Small intestine (tissue), 7 donors: ENCODE data around the gene CHRM4. TPM values are rescaled to one million over a fixed set of nuclear protein-coding genes. Genes with fewer than 3 reads are reported as not detected.

Experiments
- DNase-seq, 2 donors: peaks; one replicate each; pipeline versions ENCODE4 v3.0.0 to v3.0.0-alpha.2; 2013
- FAIRE-seq: peaks from 2 replicates; lab custom pipeline; 2012; peaks lifted over from hg19 to GRCh38; lab: Jason Lieb, UNC
- H3K27ac ChIP-seq, 3 donors: one replicate each; pipeline ENCODE4 v1.5.1; 2013; ENCODE audit warnings: low read length in 2 of 3, mild to moderate bottlenecking in 2 of 3, control low read depth in 1 of 3, inconsistent platforms in 1 of 3, low read depth in 1 of 3, moderate library complexity in 1 of 3
- H3K27me3 ChIP-seq, 3 donors: one replicate each; pipeline ENCODE4 v1.6.1; 2013; ENCODE audit warnings: low read length in 3 of 3, inconsistent platforms in 1 of 3; ENCODE audit not compliant: control insufficient read depth in 3 of 3, insufficient read depth in 3 of 3
- H3K36me3 ChIP-seq, 3 donors: one replicate each; pipeline ENCODE4 v1.6.1; 2013; ENCODE audit warnings: low read length in 3 of 3, inconsistent platforms in 1 of 3, low read depth in 1 of 3, mild to moderate bottlenecking in 1 of 3, moderate library complexity in 1 of 3; ENCODE audit not compliant: control insufficient read depth in 3 of 3, insufficient read depth in 2 of 3
- H3K4me1 ChIP-seq, 3 donors: one replicate each; pipeline ENCODE4 v1.6.1; 2013; ENCODE audit warnings: low read length in 2 of 3, inconsistent platforms in 1 of 3, low read depth in 1 of 3, mild to moderate bottlenecking in 1 of 3, moderate library complexity in 1 of 3; ENCODE audit not compliant: control insufficient read depth in 3 of 3, insufficient read depth in 2 of 3
- H3K4me3 ChIP-seq, 3 donors: one replicate each; pipeline ENCODE4 v1.5.1; 2013; ENCODE audit warnings: low read length in 3 of 3, control low read depth in 1 of 3, inconsistent platforms in 1 of 3, low read depth in 1 of 3, mild to moderate bottlenecking in 1 of 3, moderate library complexity in 1 of 3
- H3K9me3 ChIP-seq, 2 donors: one replicate each; pipeline ENCODE4 v1.6.1; 2013; ENCODE audit warnings: low read depth in 1 of 2, low read length in 1 of 2; ENCODE audit not compliant: control insufficient read depth in 2 of 2, insufficient read depth in 1 of 2
- WGBS, 3 donors: extraction: QIAGEN DNeasy Blood & Tissue Kit; methylation state at CpG; one replicate each; pipeline ENCODE4 v1.1.7; 2013; 5-methylcytosine and 5-hydroxymethylcytosine counted together
- polyA plus RNA-seq, 4 donors: library from polyadenylated mRNA; stranded (reverse) in 3 of 4; unstranded in 1 of 4; fragments of 200-250 nt in 3 of 4; fragments of 120-200 nt in 1 of 4; gene quantifications; one replicate each; pipeline versions ENCODE4 v1.2.1 to v1.2.3, GENCODE V29; 2013
- donor health status: healthy with polysubstance abuse.
- donor health status: control.
- donor health status: control.
- donor health status: Bipolar disorder and iron deficiency.
- donor health status: healthy.

CHRM4 gene
- polyA plus RNA-seq, 4 donors, result 3.1 to 7.8 (median 5.8) TPM; not detected in 1

DNA sequence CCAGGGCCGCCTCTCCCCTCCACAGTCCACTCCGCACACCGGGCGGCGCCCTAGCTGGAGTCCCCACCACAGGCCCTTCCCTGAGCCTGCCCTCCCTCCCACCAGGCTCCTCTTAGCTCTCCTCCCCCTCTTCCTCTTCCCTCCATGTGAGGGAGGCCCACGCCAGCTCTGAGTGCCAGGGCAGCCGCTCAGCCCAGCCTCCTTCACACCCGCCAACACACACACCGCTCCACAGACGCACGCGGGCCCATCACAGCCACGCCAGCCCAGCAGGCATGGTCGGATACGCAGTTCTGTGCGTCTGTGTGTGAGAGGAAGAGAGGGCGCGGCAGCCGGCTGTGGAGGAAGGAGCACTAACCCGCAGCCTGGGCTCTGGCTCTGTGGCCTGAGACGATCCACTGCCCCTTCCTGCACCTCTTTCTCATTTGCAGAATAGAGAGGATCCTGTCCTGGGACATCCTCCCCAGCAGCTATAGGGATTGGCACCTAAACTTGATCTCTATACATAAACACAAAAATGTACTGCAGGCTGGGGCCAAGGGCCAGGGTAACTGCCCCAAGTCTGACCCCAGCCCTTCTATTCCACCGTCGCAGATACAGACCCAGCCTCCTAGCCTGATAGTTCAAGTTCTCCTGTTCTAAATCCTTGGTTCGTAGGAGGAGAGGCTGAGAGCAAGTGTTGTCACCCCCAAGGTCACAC, 3.5 kb downstream of the CHRM4 start:
- WGBS, 3 donors, result 12 to 20% (median 13%) methylated on average over 23 to 24 of the region's 24 CpGs
- no peak for FAIRE-seq

GRCh38 chr11:46387456-46387855, 4.1 kb downstream of the CHRM4 start:
- Histone ChIP-seq H3K36me3 (peaks cover 0 to 15% (median 0%) of the 10 kb centered on the region in 3 donors), H3K4me1 (peaks cover 3 to 55% (median 3%) of the 10 kb centered on the region in 3 donors), H3K4me3 (no peak overlapping the region), H3K27me3 (peaks cover 3 to 42% (median 27%) of the 10 kb centered on the region in 3 donors), H3K27ac (no peak overlapping the region), H3K9me3 (no peaks in the 10 kb centered on the region)
- FAIRE-seq (no peak), DNase-seq (no peak)
- 75 to 80% (median 79%) methylated on average over 5 of the region's 5 CpGs for WGBS, 3 donors

More for the DNA sequence above, 3.5 kb downstream of the CHRM4 start:
- Histone ChIP-seq H3K36me3 (peaks cover 0 to 15% (median 0%) of the 10 kb centered on the region in 3 donors), H3K4me1 (peaks cover 3 to 48% (median 6%) of the 10 kb centered on the region in 3 donors), H3K4me3 (no peak overlapping the region), H3K27ac (no peak overlapping the region), H3K27me3 (peaks cover 3 to 42% (median 27%) of the 10 kb centered on the region in 3 donors), H3K9me3 (no peaks in the 10 kb centered on the region)
- peak in 1 of 2 donors; percentile 33 for DNase-seq

- DNase-seq (no peak), FAIRE-seq (no peak)
- peaks cover 3 to 42% (median 27%) of the 10 kb centered on the region in 3 donors for H3K27me3 ChIP-seq
- H3K4me3 ChIP-seq, result no peak overlapping the region
- H3K27ac ChIP-seq, result no peak overlapping the region
- 84 to 88% (median 85%) methylated on average over 4 of the region's 4 CpGs for WGBS, 3 donors
- H3K36me3 ChIP-seq, result peaks cover 0 to 15% (median 0%) of the 10 kb centered on the region in 3 donors
- H3K9me3 ChIP-seq, result no peaks in the 10 kb centered on the region
- peaks cover 2 to 55% (median 3%) of the 10 kb centered on the region in 3 donors for H3K4me1 ChIP-seq
Observed at GRCh38 chr11:46386674-46387073, 4.9 kb downstream of the CHRM4 start.

- peaks cover 2 to 55% (median 3%) of the 10 kb centered on the region in 3 donors for H3K4me1 ChIP-seq
- H3K27ac ChIP-seq, result no peak overlapping the region
- FAIRE-seq (no peak), DNase-seq (no peak)
- 93 to 96% (median 95%) methylated on average over 25 of the region's 25 CpGs for WGBS, 3 donors
- peaks cover 3 to 39% (median 27%) of the 10 kb centered on the region in 3 donors for H3K27me3 ChIP-seq
- no peaks in the 10 kb centered on the region for H3K9me3 ChIP-seq
- no peak overlapping the region for H3K4me3 ChIP-seq
- peaks cover 0 to 15% (median 0%) of the 10 kb centered on the region in 3 donors for H3K36me3 ChIP-seq
Observed at GRCh38 chr11:46386005-46386578, 5.5 kb downstream of the CHRM4 start.

GRCh38 chr11:46385169-46386004, 6.2 kb downstream of the CHRM4 start:
- Histone ChIP-seq H3K9me3 (no peaks in the 10 kb centered on the region), H3K36me3 (peaks cover 0 to 15% (median 0%) of the 10 kb centered on the region in 3 donors), H3K4me1 (peaks cover 2 to 50% (median 3%) of the 10 kb centered on the region in 3 donors), H3K4me3 (no peak overlapping the region), H3K27ac (no peak overlapping the region), H3K27me3 (peaks cover 3 to 32% (median 22%) of the 10 kb centered on the region in 3 donors)
- WGBS, 3 donors, result 92 to 95% (median 93%) methylated on average over 45 to 47 of the region's 47 CpGs
- FAIRE-seq, result no peak
- DNase-seq, result no peak

DNA sequence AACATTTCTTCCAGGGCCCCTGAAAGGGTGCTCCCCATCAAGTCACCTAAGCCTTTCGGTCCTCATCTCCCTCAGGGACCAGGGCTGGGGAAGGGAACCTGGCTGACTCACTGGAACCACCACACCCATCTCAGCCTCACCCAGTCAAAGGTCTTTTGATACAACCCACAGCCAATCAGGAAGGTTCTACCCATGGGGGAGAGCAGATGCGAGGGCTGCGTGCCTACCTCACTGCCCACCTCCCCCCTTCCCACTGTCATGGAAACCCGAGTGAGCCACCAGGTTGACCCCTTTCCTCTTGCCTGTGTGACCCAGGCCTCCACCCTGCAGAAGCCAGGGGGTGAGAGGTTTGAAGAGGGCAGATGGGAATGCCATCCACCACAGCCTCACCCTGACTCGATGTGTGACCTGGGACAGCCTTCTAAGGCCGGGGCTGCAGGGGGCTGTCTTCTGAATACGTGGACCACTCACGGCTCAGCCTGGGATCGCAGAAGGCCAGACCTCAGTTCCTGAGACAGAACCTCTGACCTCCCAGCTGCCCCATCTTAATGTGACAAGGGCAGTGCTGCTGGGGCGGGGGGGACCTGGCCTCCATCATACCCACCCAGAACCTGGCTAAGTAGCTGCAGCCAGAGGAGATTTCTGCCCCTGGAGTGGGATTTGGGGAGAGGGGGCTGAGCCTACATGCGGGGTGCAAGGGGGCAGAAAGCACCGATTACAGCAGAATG, 7.4 kb downstream of the CHRM4 start:
- H3K27me3 ChIP-seq, result peaks cover 0 to 19% (median 14%) of the 10 kb centered on the region in 3 donors
- H3K36me3 ChIP-seq, result peaks cover 0 to 17% (median 0%) of the 10 kb centered on the region in 3 donors
- H3K27ac ChIP-seq, result peak overlapping the region; percentile 28 to 95 (median 36)
- WGBS, 3 donors, result 31 to 73% (median 53%) methylated on average over 12 of the region's 12 CpGs
- H3K4me3 ChIP-seq, result no peak overlapping the region
- FAIRE-seq (no peak), DNase-seq (peak; percentile 85 to 96)
- H3K9me3 ChIP-seq, result no peaks in the 10 kb centered on the region
- peaks cover 0 to 40% (median 2%) of the 10 kb centered on the region in 3 donors for H3K4me1 ChIP-seq

DNA sequence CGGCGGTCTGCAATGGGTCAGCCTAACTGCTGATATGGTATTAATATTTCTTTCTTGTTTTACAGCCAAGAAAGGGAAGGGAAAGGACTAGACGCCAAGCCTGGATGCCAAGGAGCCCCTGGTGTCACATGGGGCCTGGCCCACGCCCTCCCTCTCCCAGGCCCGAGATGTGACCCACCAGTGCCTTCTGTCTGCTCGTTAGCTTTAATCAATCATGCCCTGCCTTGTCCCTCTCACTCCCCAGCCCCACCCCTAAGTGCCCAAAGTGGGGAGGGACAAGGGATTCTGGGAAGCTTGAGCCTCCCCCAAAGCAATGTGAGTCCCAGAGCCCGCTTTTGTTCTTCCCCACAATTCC, 8.2 kb downstream of the CHRM4 start:
- Histone ChIP-seq H3K27me3 (peaks cover 0 to 12% (median 11%) of the 10 kb centered on the region in 3 donors), H3K36me3 (peaks cover 0 to 24% (median 0%) of the 10 kb centered on the region in 3 donors), H3K4me1 (peaks cover 0 to 32% (median 2%) of the 10 kb centered on the region in 3 donors), H3K27ac (peak overlapping the region; percentile 36 to 95 (median 67)), H3K4me3 (no peak overlapping the region), H3K9me3 (no peaks in the 10 kb centered on the region)
- no peak for FAIRE-seq
- 50 to 60% (median 58%) methylated on average over 7 of the region's 7 CpGs for WGBS, 3 donors
- no peak for DNase-seq
